ENCODE data around the gene SP3. TPM values are rescaled to one million over a fixed set of nuclear protein-coding genes. Genes with fewer than 3 reads are reported as not detected.

Gene SP3
- total RNA-seq, 1 donor = 129 TPM

DNA sequence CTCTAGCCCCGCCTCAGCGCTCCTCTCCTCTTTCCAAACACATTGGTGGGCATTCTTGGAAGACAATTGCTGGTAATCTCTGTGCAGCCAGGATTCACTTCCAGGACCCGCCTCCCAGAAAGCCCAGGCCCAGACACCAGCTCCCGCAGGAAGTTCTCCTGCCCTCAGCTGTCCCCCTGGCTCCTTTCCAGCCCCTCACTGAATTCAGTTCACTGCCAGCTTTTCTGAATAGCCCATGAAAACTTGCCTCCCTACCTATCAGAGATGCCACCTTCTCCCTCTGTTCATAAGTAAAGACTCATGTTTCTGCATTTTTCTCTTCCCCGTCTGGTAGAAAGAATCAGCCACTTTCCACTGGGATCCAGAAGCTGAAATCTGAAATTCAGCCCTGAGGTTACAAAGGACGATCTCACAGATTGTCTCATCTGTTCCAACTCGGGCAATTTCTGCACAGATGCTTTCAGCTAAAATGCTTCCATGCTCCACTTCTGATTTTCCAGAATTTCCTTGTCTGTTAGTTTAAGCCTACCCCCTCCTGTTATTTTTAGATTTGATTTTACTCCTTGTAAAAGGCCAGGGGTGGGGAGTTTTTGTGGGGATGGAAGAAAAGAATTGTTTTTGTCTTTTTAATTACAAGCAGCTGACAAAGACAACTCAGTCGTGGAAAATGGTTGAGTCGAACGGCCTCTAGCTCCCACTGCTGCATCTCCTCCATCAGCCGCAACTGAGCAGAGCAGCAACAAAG is 98.1 kb downstream of the SP3 start:
- no peak for DNase-seq (ENCODE audit: low read depth)
- H3K4me3 ChIP-seq (ENCODE audit: low read depth, low read length) = no peak overlapping the region
- TF ChIP-seq, protein P1, sequence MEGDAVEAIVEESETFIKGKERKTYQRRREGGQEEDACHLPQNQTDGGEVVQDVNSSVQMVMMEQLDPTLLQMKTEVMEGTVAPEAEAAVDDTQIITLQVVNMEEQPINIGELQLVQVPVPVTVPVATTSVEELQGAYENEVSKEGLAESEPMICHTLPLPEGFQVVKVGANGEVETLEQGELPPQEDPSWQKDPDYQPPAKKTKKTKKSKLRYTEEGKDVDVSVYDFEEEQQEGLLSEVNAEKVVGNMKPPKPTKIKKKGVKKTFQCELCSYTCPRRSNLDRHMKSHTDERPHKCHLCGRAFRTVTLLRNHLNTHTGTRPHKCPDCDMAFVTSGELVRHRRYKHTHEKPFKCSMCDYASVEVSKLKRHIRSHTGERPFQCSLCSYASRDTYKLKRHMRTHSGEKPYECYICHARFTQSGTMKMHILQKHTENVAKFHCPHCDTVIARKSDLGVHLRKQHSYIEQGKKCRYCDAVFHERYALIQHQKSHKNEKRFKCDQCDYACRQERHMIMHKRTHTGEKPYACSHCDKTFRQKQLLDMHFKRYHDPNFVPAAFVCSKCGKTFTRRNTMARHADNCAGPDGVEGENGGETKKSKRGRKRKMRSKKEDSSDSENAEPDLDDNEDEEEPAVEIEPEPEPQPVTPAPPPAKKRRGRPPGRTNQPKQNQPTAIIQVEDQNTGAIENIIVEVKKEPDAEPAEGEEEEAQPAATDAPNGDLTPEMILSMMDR (IDR thresholded peaks at IDR 0.05; ENCODE audit: insufficient read depth, low read depth, low read length) = no peak

DNA sequence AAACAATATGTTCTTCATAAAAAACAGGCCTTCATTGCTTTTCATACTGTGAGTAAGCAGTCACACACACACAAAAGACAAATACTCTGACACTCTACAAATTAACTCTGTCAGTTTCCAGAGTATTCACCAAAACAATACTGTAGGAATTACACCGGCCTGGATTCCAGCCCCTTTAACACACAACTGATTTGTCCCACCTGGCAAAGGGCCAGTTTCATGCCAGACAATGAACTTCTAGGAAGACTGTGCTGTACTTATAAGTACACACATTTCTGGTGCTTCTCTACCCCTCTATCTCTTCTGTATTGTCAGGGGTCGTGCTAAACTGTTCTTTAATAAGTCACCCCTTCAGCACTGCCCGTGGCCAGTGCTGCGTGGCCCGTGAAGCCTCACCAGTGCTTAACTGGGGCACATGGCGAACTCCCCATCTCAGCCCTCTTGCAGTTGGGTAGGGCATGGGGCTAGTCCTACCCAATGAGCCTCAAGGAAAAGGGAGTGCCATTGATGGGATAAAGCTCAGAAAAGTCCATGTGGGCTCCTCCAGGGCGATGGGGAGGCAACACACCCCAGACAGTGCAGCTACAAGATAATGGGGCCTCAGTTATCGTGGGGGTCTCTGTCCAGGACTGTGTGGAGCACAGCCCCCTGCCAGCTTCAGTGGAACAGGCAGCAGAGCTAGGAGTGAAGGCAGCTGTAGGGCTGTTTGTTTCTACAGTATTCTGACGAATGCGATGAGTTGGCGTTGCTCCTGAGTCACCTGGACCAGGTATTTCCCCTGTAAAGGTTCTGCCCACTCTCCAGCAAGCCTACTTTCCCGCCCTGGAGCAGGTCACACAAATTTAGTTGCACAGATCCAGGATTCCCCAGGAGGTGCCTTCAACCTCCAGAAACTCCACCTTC is 99.0 kb downstream of the SP3 start:
- H3K4me3 ChIP-seq (ENCODE audit: low read depth, low read length) = no peak overlapping the region
- TF ChIP-seq, protein P1 (IDR thresholded peaks at IDR 0.05; ENCODE audit: insufficient read depth, low read depth, low read length) = no peak
- DNase-seq (ENCODE audit: low read depth) = no peak

DNA sequence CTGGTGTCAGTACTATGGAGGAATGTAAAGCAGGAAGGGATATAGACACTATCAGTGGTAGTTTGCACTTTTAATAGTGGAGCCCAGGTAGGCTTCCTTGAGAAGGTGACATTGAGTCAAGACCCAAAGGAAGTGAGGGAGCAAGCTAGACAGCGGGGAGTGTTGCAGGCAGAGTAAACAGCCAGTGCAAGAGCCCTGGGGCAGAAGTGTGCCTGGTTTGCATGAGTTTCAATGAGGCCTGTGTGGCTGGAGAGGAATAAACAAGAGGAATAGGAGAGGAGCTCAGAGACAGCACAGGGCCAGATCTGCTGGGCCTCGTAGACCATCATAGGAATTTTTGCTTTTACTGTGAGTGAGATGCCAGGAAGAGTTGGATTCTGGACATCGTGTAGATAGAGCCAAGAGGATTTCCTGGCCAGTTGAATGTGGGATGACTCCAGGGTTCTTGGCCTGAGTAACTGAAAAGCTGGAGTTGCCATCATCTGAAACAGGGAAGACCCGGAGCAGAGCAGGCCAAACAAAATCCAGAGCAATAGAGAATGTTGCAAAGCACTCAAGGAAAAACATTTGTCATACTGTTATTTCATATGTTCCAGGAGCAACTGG is 102.5 kb downstream of the SP3 start:
- no peak overlapping the region for H3K4me3 ChIP-seq (ENCODE audit: low read depth, low read length)
- DNase-seq (ENCODE audit: low read depth) = no peak
- TF ChIP-seq, protein P1 (IDR thresholded peaks at IDR 0.05; ENCODE audit: insufficient read depth, low read depth, low read length) = no peak

DNA sequence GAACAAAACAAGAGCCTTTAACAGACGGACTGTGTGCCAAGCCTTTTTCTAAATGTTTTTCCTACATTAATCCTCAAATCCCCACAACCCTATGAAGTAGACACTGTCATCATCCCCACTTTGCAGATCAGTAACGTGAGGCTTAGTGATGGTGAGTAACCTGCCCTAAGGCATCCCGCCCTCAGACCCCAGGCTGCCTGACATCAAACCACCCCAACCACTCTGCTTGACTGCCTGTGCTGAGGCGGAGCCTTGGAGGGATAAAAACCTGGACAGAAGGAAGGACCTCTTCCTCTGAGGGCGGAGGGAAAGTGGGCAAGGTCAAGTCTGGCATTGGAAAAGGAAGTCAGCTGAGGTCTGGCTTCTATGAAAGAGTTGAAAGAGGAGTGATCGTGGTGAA is 104.6 kb downstream of the SP3 start:
- TF ChIP-seq, protein P1 (IDR thresholded peaks at IDR 0.05; ENCODE audit: insufficient read depth, low read depth, low read length) = no peak
- no peak overlapping the region for H3K4me3 ChIP-seq (ENCODE audit: low read depth, low read length)
- DNase-seq (ENCODE audit: low read depth) = no peak

DNA sequence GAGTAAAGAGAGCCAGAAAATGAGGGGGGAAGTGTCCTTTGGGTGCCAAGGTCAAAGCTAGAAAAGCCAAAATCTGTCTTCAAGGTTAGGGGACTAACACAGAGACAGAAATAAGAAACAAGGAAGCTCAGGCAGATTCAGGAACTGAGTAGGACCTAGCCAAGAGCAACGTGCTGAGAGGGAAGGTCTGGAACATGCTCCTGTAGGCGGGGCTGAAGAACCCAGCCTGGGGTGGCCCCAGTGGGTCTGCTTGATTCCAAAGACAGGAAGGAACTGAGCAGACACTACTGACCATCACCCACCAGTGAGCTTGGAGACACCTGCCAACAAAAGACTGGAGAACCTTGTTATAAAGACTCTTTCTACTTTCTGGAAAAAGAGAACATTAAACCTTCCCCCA is 105.1 kb downstream of the SP3 start:
- TF ChIP-seq, protein P1 (IDR thresholded peaks at IDR 0.05; ENCODE audit: insufficient read depth, low read depth, low read length) = no peak
- no peak overlapping the region for H3K4me3 ChIP-seq (ENCODE audit: low read depth, low read length)
- DNase-seq (ENCODE audit: low read depth) = no peak

DNA sequence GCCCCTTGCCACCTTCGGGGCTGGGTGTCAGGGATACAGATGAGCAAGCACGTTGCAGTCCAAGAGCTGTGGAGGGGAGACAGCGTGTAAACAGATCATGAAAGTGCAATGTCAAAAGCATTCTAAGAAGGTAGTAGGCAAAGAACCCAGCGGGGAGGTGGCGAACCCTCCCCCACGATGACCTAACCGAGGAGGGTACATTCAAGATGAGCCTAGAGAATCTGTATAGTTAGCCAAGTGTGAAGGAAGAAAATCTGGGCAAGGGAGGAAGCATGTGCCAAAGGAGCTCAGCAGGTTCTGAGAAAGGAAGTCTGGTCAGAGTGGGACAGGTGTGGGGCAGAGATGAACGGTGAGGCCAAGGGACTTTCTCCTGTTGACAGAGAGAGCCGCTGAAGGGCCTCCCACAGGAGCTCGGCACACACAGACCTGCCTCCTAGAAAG is 106.9 kb downstream of the SP3 start:
- TF ChIP-seq, protein P1 (IDR thresholded peaks at IDR 0.05; ENCODE audit: insufficient read depth, low read depth, low read length) = no peak
- DNase-seq (ENCODE audit: low read depth) = no peak
- H3K4me3 ChIP-seq (ENCODE audit: low read depth, low read length) = no peak overlapping the region

All from fibroblast of villous mesenchyme (primary cell).